Smooth muscle cell (in vitro differentiated cells): Measurements from ENCODE around the gene C4BPA. TPM values are rescaled to one million over a fixed set of nuclear protein-coding genes. Genes with fewer than 3 reads are reported as not detected.

Experiments used
- DNase-seq: peaks from one replicate; lab custom pipeline; 2025; ENCODE audit not compliant: unreplicated experiment; lab: John Stamatoyannopoulos, UW
- H2AFZ ChIP-seq: fragments of 200-600 bp; sonication (generic); 2 replicates; pipeline ENCODE4 v1.6.0; 2016; ENCODE audit warnings: antibody characterized with exemption, low read depth, mild to moderate bottlenecking
- H3F3A ChIP-seq: fragments of 200-600 bp; sonication (generic); 2 replicates; pipeline ENCODE4 v1.6.0; 2017; ENCODE audit warnings: antibody characterized with exemption, low read depth
- H3K27ac ChIP-seq: fragments of 200-600 bp; sonication (generic); 2 replicates; pipeline ENCODE4 v1.5.1; 2016; ENCODE audit warnings: low read depth, mild to moderate bottlenecking
- H3K27me3 ChIP-seq: fragments of 200-600 bp; sonication (generic); 2 replicates; pipeline ENCODE4 v1.6.1; 2016; ENCODE audit warnings: low read depth, mild to moderate bottlenecking
- H3K36me3 ChIP-seq: fragments of 200-600 bp; sonication (generic); 2 replicates; pipeline ENCODE4 v1.5.1; 2016; ENCODE audit warnings: low read depth
- H3K4me1 ChIP-seq: fragments of 200-600 bp; sonication (generic); 2 replicates; pipeline ENCODE4 v1.5.1; 2016; ENCODE audit warnings: low read depth
- H3K4me2 ChIP-seq: fragments of 200-600 bp; sonication (generic); 2 replicates; pipeline ENCODE4 v1.6.0; 2016; ENCODE audit warnings: mild to moderate bottlenecking
- H3K4me3 ChIP-seq: fragments of 200-600 bp; sonication (generic); 2 replicates; pipeline ENCODE4 v1.5.1; 2016; ENCODE audit warnings: mild to moderate bottlenecking
- H3K79me2 ChIP-seq: fragments of 200-600 bp; sonication (generic); 2 replicates; pipeline ENCODE4 v1.6.0; 2016; ENCODE audit warnings: low read depth, mild to moderate bottlenecking
- H3K9ac ChIP-seq: fragments of 200-600 bp; sonication (generic); 2 replicates; pipeline ENCODE4 v1.6.0; 2016; ENCODE audit warnings: low read depth
- H3K9me3 ChIP-seq: fragments of 200-600 bp; sonication (generic); replicated peaks from 2 replicates; pipeline ENCODE4 v1.5.1; 2016; ENCODE audit warnings: low read depth
- H4K20me1 ChIP-seq: fragments of 200-600 bp; sonication (generic); 2 replicates; pipeline ENCODE4 v1.6.0; 2016; ENCODE audit warnings: low read depth
- WGBS: methylation state at CpG from one replicate; pipeline ENCODE4 v1.1.7; 2016; ENCODE audit warnings: low lambda C conversion rate; 5-methylcytosine and 5-hydroxymethylcytosine counted together
- polyA plus RNA-seq: library from polyadenylated mRNA; unstranded; fragments of >200 nt; fragmentation: Nextera tagmentation; extraction: Ambion mirVana; gene quantifications from 2 replicates; pipeline ENCODE4 v1.2.1, GENCODE V29; 2016
- small RNA-seq: library from RNA; depleted of rRNA; stranded (forward); fragments of <200 nt; gene quantifications from one replicate; pipeline ENCODE3, GENCODE V24; 2014
- total RNA-seq: library from RNA; depleted of rRNA; stranded (reverse); fragments of >200 nt; gene quantifications from 2 replicates; pipeline ENCODE4 v1.2.3, GENCODE V29; 2014
- TF ChIP-seq, protein P1 (sequence below): fragments of 200-600 bp; sonication (generic); IDR thresholded peaks from 2 replicates; pipeline ENCODE4 v1.5.1; 2017; ENCODE audit warnings: borderline replicate concordance, mild to moderate bottlenecking, antibody characterized with exemption; ENCODE audit not compliant: insufficient read depth, poor library complexity, severe bottlenecking

The C4BPA gene
- total and polyA plus RNA-seq, 2 experiments from 2014 or later = not detected

DNA sequence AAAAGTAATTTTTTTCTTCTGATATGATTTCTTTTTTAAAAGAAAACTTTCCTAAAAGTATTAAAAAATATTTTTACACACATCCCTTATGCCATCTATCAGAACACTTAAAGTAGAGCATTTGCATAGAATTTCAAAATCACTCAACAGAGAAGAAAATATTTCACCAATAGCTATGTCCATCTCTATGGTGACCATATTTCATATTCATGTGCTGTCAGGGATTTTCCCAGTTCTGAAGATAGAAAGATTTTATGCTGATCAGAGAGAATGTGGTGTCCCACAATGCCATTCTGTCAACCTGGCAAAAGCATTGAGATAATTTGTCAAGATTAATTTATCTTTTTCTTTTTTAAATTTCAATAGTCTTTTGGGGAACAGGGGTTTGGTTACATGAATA, 87.0 kb downstream of the C4BPA start:
- TF ChIP-seq, protein P1, sequence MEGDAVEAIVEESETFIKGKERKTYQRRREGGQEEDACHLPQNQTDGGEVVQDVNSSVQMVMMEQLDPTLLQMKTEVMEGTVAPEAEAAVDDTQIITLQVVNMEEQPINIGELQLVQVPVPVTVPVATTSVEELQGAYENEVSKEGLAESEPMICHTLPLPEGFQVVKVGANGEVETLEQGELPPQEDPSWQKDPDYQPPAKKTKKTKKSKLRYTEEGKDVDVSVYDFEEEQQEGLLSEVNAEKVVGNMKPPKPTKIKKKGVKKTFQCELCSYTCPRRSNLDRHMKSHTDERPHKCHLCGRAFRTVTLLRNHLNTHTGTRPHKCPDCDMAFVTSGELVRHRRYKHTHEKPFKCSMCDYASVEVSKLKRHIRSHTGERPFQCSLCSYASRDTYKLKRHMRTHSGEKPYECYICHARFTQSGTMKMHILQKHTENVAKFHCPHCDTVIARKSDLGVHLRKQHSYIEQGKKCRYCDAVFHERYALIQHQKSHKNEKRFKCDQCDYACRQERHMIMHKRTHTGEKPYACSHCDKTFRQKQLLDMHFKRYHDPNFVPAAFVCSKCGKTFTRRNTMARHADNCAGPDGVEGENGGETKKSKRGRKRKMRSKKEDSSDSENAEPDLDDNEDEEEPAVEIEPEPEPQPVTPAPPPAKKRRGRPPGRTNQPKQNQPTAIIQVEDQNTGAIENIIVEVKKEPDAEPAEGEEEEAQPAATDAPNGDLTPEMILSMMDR = no peak
- Histone ChIP-seq H3K4me3 (no peak overlapping the region), H4K20me1 (no peaks in the 10 kb centered on the region), H3K9me3 (no peaks in the 10 kb centered on the region), H3K27me3 (no peaks in the 10 kb centered on the region), H3K9ac (no peak overlapping the region), H2AFZ (no peak overlapping the region), H3F3A (no peaks in the 10 kb centered on the region), H3K4me1 (no peaks in the 10 kb centered on the region), H3K4me2 (no peak overlapping the region), H3K36me3 (no peaks in the 10 kb centered on the region), H3K27ac (no peak overlapping the region), H3K79me2 (no peaks in the 10 kb centered on the region)
- no peak for DNase-seq

DNA sequence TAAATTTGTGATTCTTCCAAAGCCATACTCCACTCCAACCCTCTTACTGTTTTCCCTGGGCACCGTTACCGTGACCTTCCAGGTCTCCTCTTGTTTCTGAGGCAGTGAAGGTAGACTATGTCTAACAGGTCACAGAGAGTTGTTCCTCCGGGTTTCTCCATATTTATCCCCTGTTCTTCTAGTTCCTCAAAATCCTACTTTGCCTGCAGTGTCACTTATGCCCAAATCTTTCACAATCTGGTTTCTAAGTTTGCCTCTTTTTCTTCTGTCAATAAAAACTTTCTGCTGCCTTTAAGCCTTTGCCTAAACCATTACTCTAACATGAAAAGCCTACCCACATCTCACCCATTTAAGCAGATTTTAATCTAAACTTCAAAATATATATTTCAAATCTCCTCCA, 87.7 kb downstream of the C4BPA start:
- no peaks in the 10 kb centered on the region for H3K36me3 ChIP-seq
- H3F3A ChIP-seq = no peaks in the 10 kb centered on the region
- DNase-seq = no peak
- no peak overlapping the region for H3K9ac ChIP-seq
- H3K27ac ChIP-seq = no peak overlapping the region
- H3K9me3 ChIP-seq = no peaks in the 10 kb centered on the region
- H2AFZ ChIP-seq = no peak overlapping the region
- no peak overlapping the region for H3K4me3 ChIP-seq
- WGBS = 90% methylated on average over 3 of the region's 3 CpGs
- H3K4me1 ChIP-seq = no peaks in the 10 kb centered on the region
- H3K27me3 ChIP-seq = no peaks in the 10 kb centered on the region
- TF ChIP-seq, protein P1 = no peak
- no peaks in the 10 kb centered on the region for H3K79me2 ChIP-seq
- no peak overlapping the region for H3K4me2 ChIP-seq
- H4K20me1 ChIP-seq = no peaks in the 10 kb centered on the region

DNA sequence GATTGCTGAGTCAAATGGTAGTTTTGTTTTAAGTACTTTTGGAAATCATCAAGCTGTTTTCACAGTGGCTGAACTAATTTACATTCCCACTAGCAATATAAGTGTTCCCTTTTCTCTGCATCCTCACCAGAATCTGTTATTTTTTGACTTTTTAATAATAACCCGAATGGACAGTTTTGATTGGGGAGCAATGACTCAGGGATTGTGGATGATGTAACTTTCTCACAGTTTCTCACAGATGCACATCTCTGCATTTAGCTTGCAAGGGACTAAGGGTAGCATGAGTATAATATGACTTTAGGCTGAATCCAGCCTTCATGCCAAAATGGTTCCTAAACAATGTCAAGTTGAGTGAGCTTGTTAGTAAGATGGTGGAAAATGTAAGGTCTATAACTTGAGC, 90.2 kb downstream of the C4BPA start:
- Histone ChIP-seq H3K9ac (no peak overlapping the region), H3K36me3 (no peaks in the 10 kb centered on the region), H4K20me1 (no peaks in the 10 kb centered on the region), H2AFZ (no peak overlapping the region), H3K4me3 (no peak overlapping the region), H3K27me3 (no peaks in the 10 kb centered on the region), H3K9me3 (no peaks in the 10 kb centered on the region), H3K4me2 (no peak overlapping the region), H3K79me2 (no peaks in the 10 kb centered on the region), H3K4me1 (no peaks in the 10 kb centered on the region), H3K27ac (no peak overlapping the region), H3F3A (no peaks in the 10 kb centered on the region)
- WGBS = 92% methylated on average over 1 of the region's 1 CpG
- no peak for DNase-seq
- TF ChIP-seq, protein P1 = no peak

Small RNA genes within 50 kb of the gene (small RNA-seq; reads per million reads assigned to genes)
- not detected for gene AL445493.1

Other genes starting within 250 kb of the C4BPA start
- not detected in 2 replicates for gene IL20, start 238.6 kb upstream of the C4BPA start, total RNA-seq
- gene IL20, start 238.6 kb upstream of the C4BPA start, polyA plus RNA-seq = 1.6 TPM in 1 of 2 replicates, not detected in the other
- 1.5 and 1.8 TPM in 2 replicates for gene IL24, start 206.8 kb upstream of the C4BPA start, total RNA-seq
- gene IL24, start 206.8 kb upstream of the C4BPA start, polyA plus RNA-seq = 1.9 and 3.1 TPM in 2 replicates
- not detected in 2 replicates for gene FCMR, start 182.3 kb upstream of the C4BPA start, total RNA-seq
- gene FCMR, start 182.3 kb upstream of the C4BPA start, polyA plus RNA-seq = 1.6 and 4.0 TPM in 2 replicates
- not detected in 2 replicates for gene PIGR, start 157.8 kb upstream of the C4BPA start, total RNA-seq
- gene PIGR, start 157.8 kb upstream of the C4BPA start, polyA plus RNA-seq = not detected in 2 replicates
- not detected in 2 replicates for gene FCAMR, start 133.8 kb upstream of the C4BPA start, total RNA-seq
- not detected in 2 replicates for gene FCAMR, start 133.8 kb upstream of the C4BPA start, polyA plus RNA-seq
- gene C1orf116, start 71.5 kb upstream of the C4BPA start, total RNA-seq = 3.2 and 6.0 TPM in 2 replicates
- 0.14 and 2.7 TPM in 2 replicates for gene C1orf116, start 71.5 kb upstream of the C4BPA start, polyA plus RNA-seq
- 31.9 and 37.9 TPM in 2 replicates for gene YOD1, start 53.0 kb upstream of the C4BPA start, total RNA-seq
- 3.8 and 5.6 TPM in 2 replicates for gene YOD1, start 53.0 kb upstream of the C4BPA start, polyA plus RNA-seq
- 9.8 and 15.6 TPM in 2 replicates for gene PFKFB2, start 51.0 kb upstream of the C4BPA start, total RNA-seq
- gene PFKFB2, start 51.0 kb upstream of the C4BPA start, polyA plus RNA-seq = 2.1 and 5.0 TPM in 2 replicates
- gene C4BPB, start 15.4 kb upstream of the C4BPA start, total RNA-seq = 0.99 and 1.2 TPM in 2 replicates
- gene C4BPB, start 15.4 kb upstream of the C4BPA start, polyA plus RNA-seq = 0.60 and 1.00 TPM in 2 replicates
- gene CD55, start 217.4 kb downstream of the C4BPA start, total RNA-seq = 38.9 and 46.5 TPM in 2 replicates
- gene CD55, start 217.4 kb downstream of the C4BPA start, polyA plus RNA-seq = 23.9 and 27.9 TPM in 2 replicates